HepG2 (cell line): ENCODE data around the gene FAM171A2. TPM values are rescaled to one million over a fixed set of nuclear protein-coding genes. Genes with fewer than 3 reads are reported as not detected.
A peak's percentile ranks its signal among the peaks of the same experiment; 100 is the strongest.

Experiments used
- KDM2A ChIP-seq: sonication (generic); formaldehyde crosslinking; IDR thresholded peaks from 2 replicates; pipeline ENCODE4 v1.4.0; 2020; ENCODE audit warnings: low read depth, missing genetic modification reagents, borderline replicate concordance
- KDM3A ChIP-seq: IDR thresholded peaks from 2 replicates; pipeline ENCODE4 v1.6.1; 2018; ENCODE audit warnings: low read depth, missing compliant biosample characterization
- KLF15 ChIP-seq: sonication (generic); formaldehyde crosslinking; IDR thresholded peaks from 2 replicates; pipeline ENCODE4 v1.8.1; 2023; ENCODE audit warnings: borderline replicate concordance, mild to moderate bottlenecking, inconsistent platforms, missing genetic modification reagents, mixed read lengths
- MAFF ChIP-seq: IDR thresholded peaks from 2 replicates; pipeline ENCODE4 v1.6.1; 2011; ENCODE audit warnings: low read depth, low read length, improper control_type of control experiment
- NBN ChIP-seq: fragments of 450-650 bp; conservative IDR thresholded peaks from 2 replicates; pipeline ENCODE4 v1.6.1; 2017
- NPAS2 ChIP-seq: sonication (generic); formaldehyde crosslinking; IDR thresholded peaks from 2 replicates; pipeline ENCODE4 v1.8.0; 2022; ENCODE audit warnings: mild to moderate bottlenecking, missing genetic modification reagents, borderline replicate concordance
- PAWR ChIP-seq: sonication (generic); formaldehyde crosslinking; IDR thresholded peaks from 2 replicates; pipeline ENCODE4 v1.4.0; 2020; ENCODE audit warnings: missing genetic modification reagents, mild to moderate bottlenecking, borderline replicate concordance
- PAX8 ChIP-seq: sonication (generic); formaldehyde crosslinking; IDR thresholded peaks from 2 replicates; pipeline ENCODE4 v1.8.0; 2022; ENCODE audit warnings: mild to moderate bottlenecking, missing genetic modification reagents, borderline replicate concordance
- PCBP1 ChIP-seq: fragments of 200-400 bp; formaldehyde crosslinking; IDR thresholded peaks from 2 replicates; pipeline ENCODE4 v1.6.1; 2017; ENCODE audit warnings: mild to moderate bottlenecking, low read depth, low read length, borderline replicate concordance
- POGZ ChIP-seq: sonication (generic); formaldehyde crosslinking; IDR thresholded peaks from 2 replicates; pipeline ENCODE4 v1.4.0; 2020; ENCODE audit warnings: mild to moderate bottlenecking, missing genetic modification reagents
- POLR2AphosphoS2 ChIP-seq: IDR thresholded peaks from 2 replicates; pipeline ENCODE4 v1.6.1; 2011; ENCODE audit warnings: low read depth, low read length, improper control_type of control experiment
- RARA ChIP-seq: IDR thresholded peaks from 2 replicates; pipeline ENCODE4 v1.6.1; 2016; ENCODE audit warnings: missing genetic modification reagents, missing compliant biosample characterization
- RBFOX2 ChIP-seq: fragments of 200-400 bp; formaldehyde crosslinking; IDR thresholded peaks from 2 replicates; pipeline ENCODE4 v1.6.1; 2017; ENCODE audit warnings: low read depth, mild to moderate bottlenecking, low read length
- RFXAP ChIP-seq: sonication (generic); formaldehyde crosslinking; IDR thresholded peaks from 2 replicates; pipeline ENCODE4 v1.4.0; 2020; ENCODE audit warnings: missing genetic modification reagents, borderline replicate concordance
- TBP ChIP-seq: sonication (generic); formaldehyde crosslinking; IDR thresholded peaks from 2 replicates; pipeline ENCODE4 v1.5.0; 2020; ENCODE audit warnings: missing genetic modification reagents
- TOPORS ChIP-seq: sonication (generic); formaldehyde crosslinking; IDR thresholded peaks from 2 replicates; pipeline ENCODE4 v1.8.0; 2023; ENCODE audit warnings: mild to moderate bottlenecking, missing genetic modification reagents
- ZBTB3 ChIP-seq: sonication (generic); formaldehyde crosslinking; IDR thresholded peaks from 2 replicates; pipeline ENCODE4 v1.4.0; 2020; ENCODE audit warnings: low read depth, mild to moderate bottlenecking, moderate library complexity, missing genetic modification reagents, borderline replicate concordance
- ZBTB38 ChIP-seq: sonication (generic); formaldehyde crosslinking; IDR thresholded peaks from 2 replicates; pipeline ENCODE4 v1.5.1; 2020; ENCODE audit warnings: mild to moderate bottlenecking, missing genetic modification reagents
- ZNF205 ChIP-seq: IDR thresholded peaks from 2 replicates; pipeline ENCODE4 v1.6.1; 2018; ENCODE audit warnings: missing biosample characterization, missing genetic modification reagents
- ZNF280B ChIP-seq: sonication (generic); formaldehyde crosslinking; IDR thresholded peaks from 2 replicates; pipeline ENCODE4 v1.5.0; 2020; ENCODE audit warnings: missing genetic modification reagents, mild to moderate bottlenecking, borderline replicate concordance
- ZNF329 ChIP-seq: sonication (generic); formaldehyde crosslinking; IDR thresholded peaks from 2 replicates; pipeline ENCODE4 v1.9.0; 2021; ENCODE audit warnings: low read depth, mild to moderate bottlenecking, missing genetic modification reagents
- ZNF772 ChIP-seq: sonication (generic); formaldehyde crosslinking; IDR thresholded peaks from 2 replicates; pipeline ENCODE4 v1.5.0; 2020; ENCODE audit warnings: mild to moderate bottlenecking, missing genetic modification reagents
- ZSCAN22 ChIP-seq: sonication (generic); formaldehyde crosslinking; IDR thresholded peaks from 2 replicates; pipeline ENCODE4 v1.4.0; 2020; ENCODE audit warnings: mild to moderate bottlenecking, missing genetic modification reagents
- ZZZ3 ChIP-seq: sonication (generic); formaldehyde crosslinking; IDR thresholded peaks from 2 replicates; pipeline ENCODE4 v1.4.0; 2020; ENCODE audit warnings: missing genetic modification reagents, mild to moderate bottlenecking, borderline replicate concordance
- polyA plus RNA-seq, 8 experiments: library from polyadenylated mRNA; depleted of rRNA in 3 of 8; stranded (reverse) in 7 of 8; unstranded in 1 of 8; fragments of >200 nt; fragmentation: Illumina TruSeq in 4 of 8; extraction: Trizol in 4 of 8; gene quantifications; 2 replicates each; pipeline versions ENCODE4 v1.2.1 to v1.2.3, GENCODE V29; 2011 to 2016; ENCODE audit warnings: low read depth in 4 of 8, missing spikeins in 1 of 8, mixed read lengths in 1 of 8; ENCODE audit not compliant: insufficient read depth in 1 of 8
- total RNA-seq, 5 experiments: library from RNA; depleted of rRNA; stranded (reverse); fragments of >200 nt; fragmentation: Illumina TruSeq; extraction: Trizol; gene quantifications; 2 replicates each; pipeline ENCODE4 v1.2.3, GENCODE V29; 2016; ENCODE audit warnings: low read depth in 1 of 5
- TF ChIP-seq, protein P1 (sequence below): sonication (generic); formaldehyde crosslinking; IDR thresholded peaks from 2 replicates; pipeline ENCODE4 v1.5.1; 2020; ENCODE audit warnings: mild to moderate bottlenecking, moderate library complexity, missing genetic modification reagents
- TF ChIP-seq, protein P2 (sequence below): sonication (generic); formaldehyde crosslinking; IDR thresholded peaks from 2 replicates; pipeline ENCODE4 v1.5.1; 2020; ENCODE audit warnings: missing genetic modification reagents, mild to moderate bottlenecking, borderline replicate concordance

The FAM171A2 gene
- total and polyA plus RNA-seq, 2 of the 13 experiments (the other 11 are each of a cell fraction or from before 2014, with no cell fraction given), result 1.8 to 3.6 TPM

DNA sequence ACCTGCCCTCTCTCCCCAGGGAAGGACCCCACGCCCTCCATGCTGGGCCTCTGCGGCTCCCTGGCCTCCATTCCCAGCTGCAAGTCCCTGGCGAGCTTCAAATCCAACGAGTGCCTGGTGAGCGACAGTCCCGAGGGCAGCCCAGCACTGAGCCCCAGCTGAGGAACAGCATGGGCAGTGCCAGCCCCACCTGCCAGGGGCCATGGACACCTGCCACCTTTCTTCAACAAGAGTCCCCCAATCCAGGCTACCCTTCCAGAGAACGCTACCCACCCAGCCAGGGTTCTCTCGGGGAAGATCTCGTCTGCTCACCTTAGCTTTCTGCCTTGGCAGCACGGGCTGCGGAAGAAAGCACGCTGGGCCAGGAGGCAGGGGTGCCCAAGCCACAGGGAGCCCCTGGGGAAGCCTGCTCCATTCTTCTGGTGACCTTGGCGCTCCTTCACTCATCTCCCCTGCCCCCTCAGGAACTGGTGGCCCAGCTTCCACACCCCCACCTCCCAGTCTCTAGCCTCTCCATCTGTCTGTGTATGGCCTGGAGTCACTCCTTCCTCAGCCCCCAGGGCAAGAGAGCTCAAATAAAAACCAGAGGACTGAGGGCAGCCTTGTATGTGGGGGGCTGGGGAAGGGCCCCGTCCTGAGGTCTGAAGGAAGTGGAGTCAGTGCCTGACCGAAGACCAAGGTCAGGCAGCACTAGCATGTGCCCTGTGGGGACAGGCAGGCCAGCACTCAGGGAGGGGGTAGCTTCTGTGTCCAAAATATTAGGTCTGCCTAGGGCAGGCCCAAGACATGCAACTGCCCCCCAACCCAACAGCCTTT is 45.4 kb downstream of the FAM171A2 start (continued):
- TF ChIP-seq ZSCAN22 (CRISPR knock-in tag), result no peak
- no peak for TF ChIP-seq ZBTB38
- TF ChIP-seq TBP (CRISPR knock-in tag), result no peak
- no peak for TF ChIP-seq POGZ (CRISPR knock-in tag)
- TF ChIP-seq ZNF280B (CRISPR knock-in tag), result no peak
- TF ChIP-seq NBN, result no peak
- no peak for TF ChIP-seq RARA (CRISPR knock-in tag)
- no peak for TF ChIP-seq ZNF205 (CRISPR knock-in tag)
- TF ChIP-seq KDM2A (CRISPR knock-in tag), result peak; percentile 69; the same call in 1 of the 2 replicates
- no peak for TF ChIP-seq PCBP1
- TF ChIP-seq ZZZ3, result no peak
- TF ChIP-seq POLR2AphosphoS2, result 0 out of 2 replicates have a peak, but pooled peaks have one; percentile 59
- TF ChIP-seq KLF15 (CRISPR knock-in tag), result no peak
- TF ChIP-seq PAX8 (CRISPR knock-in tag), result no peak
- TF ChIP-seq ZNF772 (CRISPR knock-in tag), result no peak
- TF ChIP-seq MAFF, result no peak
- TF ChIP-seq RFXAP (CRISPR knock-in tag), result no peak; the same call in 1 of the 2 replicates
- TF ChIP-seq, protein P1, sequence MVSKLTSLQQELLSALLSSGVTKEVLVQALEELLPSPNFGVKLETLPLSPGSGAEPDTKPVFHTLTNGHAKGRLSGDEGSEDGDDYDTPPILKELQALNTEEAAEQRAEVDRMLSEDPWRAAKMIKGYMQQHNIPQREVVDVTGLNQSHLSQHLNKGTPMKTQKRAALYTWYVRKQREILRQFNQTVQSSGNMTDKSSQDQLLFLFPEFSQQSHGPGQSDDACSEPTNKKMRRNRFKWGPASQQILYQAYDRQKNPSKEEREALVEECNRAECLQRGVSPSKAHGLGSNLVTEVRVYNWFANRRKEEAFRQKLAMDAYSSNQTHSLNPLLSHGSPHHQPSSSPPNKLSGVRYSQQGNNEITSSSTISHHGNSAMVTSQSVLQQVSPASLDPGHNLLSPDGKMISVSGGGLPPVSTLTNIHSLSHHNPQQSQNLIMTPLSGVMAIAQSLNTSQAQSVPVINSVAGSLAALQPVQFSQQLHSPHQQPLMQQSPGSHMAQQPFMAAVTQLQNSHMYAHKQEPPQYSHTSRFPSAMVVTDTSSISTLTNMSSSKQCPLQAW (CRISPR knock-in tag), result 0 out of 2 replicates have a peak, but pooled peaks have one; percentile 40
- 0 out of 2 replicates have a peak, but pooled peaks have one; percentile 27 for TF ChIP-seq KDM3A
- no peak for TF ChIP-seq ZBTB3 (CRISPR knock-in tag)
- no peak for TF ChIP-seq PAWR (CRISPR knock-in tag)
- TF ChIP-seq, protein P2, sequence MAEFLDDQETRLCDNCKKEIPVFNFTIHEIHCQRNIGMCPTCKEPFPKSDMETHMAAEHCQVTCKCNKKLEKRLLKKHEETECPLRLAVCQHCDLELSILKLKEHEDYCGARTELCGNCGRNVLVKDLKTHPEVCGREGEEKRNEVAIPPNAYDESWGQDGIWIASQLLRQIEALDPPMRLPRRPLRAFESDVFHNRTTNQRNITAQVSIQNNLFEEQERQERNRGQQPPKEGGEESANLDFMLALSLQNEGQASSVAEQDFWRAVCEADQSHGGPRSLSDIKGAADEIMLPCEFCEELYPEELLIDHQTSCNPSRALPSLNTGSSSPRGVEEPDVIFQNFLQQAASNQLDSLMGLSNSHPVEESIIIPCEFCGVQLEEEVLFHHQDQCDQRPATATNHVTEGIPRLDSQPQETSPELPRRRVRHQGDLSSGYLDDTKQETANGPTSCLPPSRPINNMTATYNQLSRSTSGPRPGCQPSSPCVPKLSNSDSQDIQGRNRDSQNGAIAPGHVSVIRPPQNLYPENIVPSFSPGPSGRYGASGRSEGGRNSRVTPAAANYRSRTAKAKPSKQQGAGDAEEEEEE, result no peak
- no peak for TF ChIP-seq NPAS2 (CRISPR knock-in tag)
- 0 out of 2 replicates have a peak, but pooled peaks have one; percentile 38 for TF ChIP-seq TOPORS (CRISPR knock-in tag)
- TF ChIP-seq ZNF329, result no peak; the same call in 1 of the 2 replicates
- TF ChIP-seq RBFOX2, result 0 out of 2 replicates have a peak, but pooled peaks have one; percentile 16
